Measurements from ENCODE around the gene NAAA. TPM values are rescaled to one million over a fixed set of nuclear protein-coding genes. Genes with fewer than 3 reads are reported as not detected.

NAAA gene
- total RNA-seq, 1 experiment from 2014 or later, result 17.0 TPM

GRCh38 chr4:75881476-75881875, 59.3 kb downstream of the NAAA start:
- H3K27ac ChIP-seq (ENCODE audit: low read depth, low read length), result no peak overlapping the region
- H3K9ac ChIP-seq (ENCODE audit: low read length), result no peak overlapping the region
- ATAC-seq (no peak), DNase-seq (ENCODE audit: low read depth, low spot score) (no peak)
- no peaks in the 10 kb centered on the region for H4K20me1 ChIP-seq (ENCODE audit: insufficient read depth)
- TF ChIP-seq MAX (IDR thresholded peaks at IDR 0.05) (no peak), SIN3A (IDR thresholded peaks at IDR 0.05; ENCODE audit: low read depth) (no peak), REST (IDR thresholded peaks at IDR 0.05; ENCODE audit: low read depth) (no peak), FOSL1 (IDR thresholded peaks at IDR 0.05; ENCODE audit: low read depth) (no peak), EZH2 (IDR thresholded peaks at IDR 0.05) (no peak), TCF7L2 (IDR thresholded peaks at IDR 0.05; ENCODE audit: borderline replicate concordance, extremely low read depth, insufficient read depth, insufficient read length) (no peak), CBX3 (IDR thresholded peaks at IDR 0.05; ENCODE audit: low read depth) (no peak), EZH2phosphoT487 (IDR thresholded peaks at IDR 0.05; ENCODE audit: borderline replicate concordance) (no peak), EGR1 (IDR thresholded peaks at IDR 0.05; ENCODE audit: low read depth) (no peak), ATF3 (IDR thresholded peaks at IDR 0.05) (no peak), JUND (IDR thresholded peaks at IDR 0.05) (no peak), ZNF274 (IDR thresholded peaks at IDR 0.05; ENCODE audit: low read depth, low read length) (no peak), ELF1 (IDR thresholded peaks at IDR 0.05; ENCODE audit: borderline replicate concordance, low read depth) (no peak), CTCF (IDR thresholded peaks at IDR 0.05 in 2 of 3, conservative IDR thresholded peaks at IDR 0.05 in 1 of 3; ENCODE audit: borderline replicate concordance in 1 of 3, insufficient read depth in 1 of 3, low read depth in 2 of 3, low read length in 2 of 3) (no peak), SP1 (IDR thresholded peaks at IDR 0.05; ENCODE audit: low read depth) (no peak), ZFX (IDR thresholded peaks at IDR 0.05) (no peak), RAD21 (IDR thresholded peaks at IDR 0.05; ENCODE audit: low read depth) (no peak), POLR2A (IDR thresholded peaks at IDR 0.05; ENCODE audit: borderline replicate concordance, extremely low read depth, insufficient read depth, insufficient read length) (no peak), CEBPB (IDR thresholded peaks at IDR 0.05; ENCODE audit: low read depth) (no peak)
- H3K9me2 ChIP-seq (ENCODE audit: insufficient read depth), result no peaks in the 10 kb centered on the region
- no peak overlapping the region for H2AFZ ChIP-seq (ENCODE audit: low read depth, low read length, poor library complexity, severe bottlenecking)
- ChIA-PET RAD21 (ENCODE audit: low non-redundant PET in 1 of 2, low total read pairs in 2 of 2, uncharacterized antibody in 2 of 2, unreplicated experiment in 2 of 2) (no interaction called here), CTCF (no interaction called here), POLR2A (no interaction called here)
- no TSS peak for BruUV-seq (replicated peaks)
- H3K79me2 ChIP-seq (ENCODE audit: insufficient read depth, low read length), result no peaks in the 10 kb centered on the region
- no peaks in the 10 kb centered on the region for H3K27me3 ChIP-seq (ENCODE audit: insufficient read depth, low read length)
- no peaks in the 10 kb centered on the region for H3K9me3 ChIP-seq (ENCODE audit: control insufficient read depth in 1 of 2, insufficient read depth in 1 of 2, low read depth in 1 of 2, low read length in 2 of 2)
- no peaks in the 10 kb centered on the region for H3K36me3 ChIP-seq (ENCODE audit: control insufficient read depth in 1 of 2, insufficient read depth in 2 of 2, low read length in 2 of 2)
- intact Hi-C loops (cut with micrococcal nuclease), result no loop called here
- H3K4me1 ChIP-seq (ENCODE audit: control insufficient read depth in 1 of 2, insufficient read depth in 2 of 2, low read length in 2 of 2), result no peaks in the 10 kb centered on the region
- H3K4me3 ChIP-seq (replicated peaks in 1 of 2; ENCODE audit: low read depth in 1 of 2, low read length in 2 of 2), result no peak overlapping the region
- H3K4me2 ChIP-seq (ENCODE audit: low read length), result no peak overlapping the region

Data from HCT116 (cell line).